Inflammatory macrophage (primary cell): ENCODE results near the gene LYZL1.
"Not testable (repeated sequence)": the region's sequence is repeated elsewhere in the genome, so short reads cannot be mapped to it uniquely, and the experiment has no call there.

Experiments used
- DNase-seq, 2 donors: peaks; one replicate each; pipeline ENCODE4 v3.0.0-alpha.2; 2020 to 2022

LYZL1 gene

DNA sequence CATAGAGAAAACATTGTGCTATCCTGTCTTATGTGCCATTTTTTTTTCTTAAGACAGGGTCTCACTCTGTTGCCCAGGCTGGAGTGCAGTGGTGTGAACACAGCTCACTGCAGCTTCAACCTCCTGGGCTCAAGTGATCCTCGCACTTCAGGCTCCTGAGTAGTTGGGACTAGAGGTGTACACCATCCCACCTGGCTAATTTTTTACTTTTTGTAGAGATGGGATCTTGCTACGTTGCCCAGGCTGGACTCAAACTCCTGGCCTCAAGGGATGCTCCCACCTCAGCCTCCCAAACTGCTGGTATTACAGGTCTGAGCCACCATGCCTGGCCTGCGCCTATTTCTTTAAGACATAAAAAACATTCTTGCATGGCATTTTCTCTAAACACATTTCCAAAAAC lies 20.6 kb downstream of the LYZL1 start:
- DNase-seq, result no peak

- DNase-seq, result not testable (repeated sequence)
Measured at GRCh38 chr10:29310463-29310862, 21.6 kb downstream of the LYZL1 start.

DNA sequence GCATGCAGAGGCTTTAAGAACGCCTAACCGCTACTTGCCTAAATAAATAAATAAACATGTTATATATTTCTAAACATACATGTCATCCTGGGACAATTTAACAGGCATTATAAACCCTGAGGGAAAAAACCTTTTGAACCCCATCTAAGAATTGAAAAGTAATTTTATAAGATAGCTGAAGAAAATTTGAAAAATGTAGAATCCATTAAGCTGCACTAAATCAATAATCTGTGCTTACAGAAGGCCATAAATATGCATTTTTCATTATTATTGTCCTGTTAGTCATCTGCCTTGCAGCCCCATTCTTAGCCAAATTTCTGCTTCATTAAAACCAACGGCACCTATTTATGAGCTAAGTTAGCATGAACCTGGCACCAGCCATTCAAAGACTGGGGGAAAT lies 24.2 kb downstream of the LYZL1 start:
- DNase-seq, result no peak

DNA sequence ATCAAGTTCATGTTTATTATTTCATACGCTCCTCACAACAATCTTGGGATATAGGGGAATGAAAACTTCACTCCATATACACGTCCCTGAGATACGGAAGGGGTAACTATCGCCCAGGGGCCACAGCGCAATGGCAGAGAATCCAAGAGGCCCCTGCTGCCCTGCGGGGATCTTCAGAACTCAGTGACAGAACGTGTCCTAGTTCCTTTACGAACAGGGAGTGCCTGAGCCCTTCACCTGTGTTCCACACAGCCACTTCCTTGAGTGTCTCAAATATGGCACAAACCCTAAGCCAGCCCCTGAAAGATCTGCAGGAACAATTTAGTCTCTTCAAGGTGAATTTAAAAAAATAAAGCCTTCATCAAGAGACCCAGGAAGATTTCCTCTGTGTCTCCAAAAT lies 25.9 kb downstream of the LYZL1 start:
- DNase-seq, result no peak

- DNase-seq, result no peak
Measured at GRCh38 chr10:29315814-29316213, 26.9 kb downstream of the LYZL1 start.

DNA sequence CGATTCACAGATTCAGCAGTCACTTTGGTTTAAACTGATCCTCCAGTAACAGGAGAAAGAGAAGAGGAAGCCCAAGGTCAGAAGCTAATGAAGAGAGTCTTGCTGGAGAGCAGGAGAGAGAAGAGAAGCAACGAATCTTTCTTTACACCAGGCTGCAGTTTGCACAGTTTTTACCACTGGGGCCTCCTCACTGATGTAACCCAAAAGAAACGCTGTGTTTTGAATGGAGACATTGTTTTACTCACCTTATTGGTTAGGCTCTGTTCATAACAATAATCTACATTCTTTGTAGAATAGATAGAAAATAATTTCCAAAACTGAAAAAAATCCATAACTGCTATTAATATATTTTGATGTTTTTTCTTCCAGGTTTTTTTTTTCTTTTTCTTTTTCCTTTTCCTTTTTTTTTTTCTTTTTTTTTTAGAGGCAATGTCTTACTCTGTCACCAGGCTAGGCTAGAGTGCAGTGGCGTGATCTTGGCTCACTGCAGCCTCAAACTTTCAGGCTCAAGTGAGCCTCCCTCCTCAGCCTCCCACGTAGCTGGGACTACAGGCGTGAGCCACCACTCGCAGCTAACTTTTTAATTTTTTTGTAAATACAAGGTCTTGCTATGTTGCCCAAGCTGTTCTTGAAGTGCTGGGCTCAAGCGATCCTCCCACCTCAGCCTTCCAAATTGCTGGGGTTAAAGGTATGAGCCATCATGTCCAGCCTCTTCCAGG lies 27.6 kb downstream of the LYZL1 start:
- no peak for DNase-seq

GRCh38 chr10:29317027-29317420 lies 28.2 kb downstream of the LYZL1 start:
- no peak for DNase-seq

GRCh38 chr10:29317423-29318021 lies 28.7 kb downstream of the LYZL1 start:
- no peak for DNase-seq

DNA sequence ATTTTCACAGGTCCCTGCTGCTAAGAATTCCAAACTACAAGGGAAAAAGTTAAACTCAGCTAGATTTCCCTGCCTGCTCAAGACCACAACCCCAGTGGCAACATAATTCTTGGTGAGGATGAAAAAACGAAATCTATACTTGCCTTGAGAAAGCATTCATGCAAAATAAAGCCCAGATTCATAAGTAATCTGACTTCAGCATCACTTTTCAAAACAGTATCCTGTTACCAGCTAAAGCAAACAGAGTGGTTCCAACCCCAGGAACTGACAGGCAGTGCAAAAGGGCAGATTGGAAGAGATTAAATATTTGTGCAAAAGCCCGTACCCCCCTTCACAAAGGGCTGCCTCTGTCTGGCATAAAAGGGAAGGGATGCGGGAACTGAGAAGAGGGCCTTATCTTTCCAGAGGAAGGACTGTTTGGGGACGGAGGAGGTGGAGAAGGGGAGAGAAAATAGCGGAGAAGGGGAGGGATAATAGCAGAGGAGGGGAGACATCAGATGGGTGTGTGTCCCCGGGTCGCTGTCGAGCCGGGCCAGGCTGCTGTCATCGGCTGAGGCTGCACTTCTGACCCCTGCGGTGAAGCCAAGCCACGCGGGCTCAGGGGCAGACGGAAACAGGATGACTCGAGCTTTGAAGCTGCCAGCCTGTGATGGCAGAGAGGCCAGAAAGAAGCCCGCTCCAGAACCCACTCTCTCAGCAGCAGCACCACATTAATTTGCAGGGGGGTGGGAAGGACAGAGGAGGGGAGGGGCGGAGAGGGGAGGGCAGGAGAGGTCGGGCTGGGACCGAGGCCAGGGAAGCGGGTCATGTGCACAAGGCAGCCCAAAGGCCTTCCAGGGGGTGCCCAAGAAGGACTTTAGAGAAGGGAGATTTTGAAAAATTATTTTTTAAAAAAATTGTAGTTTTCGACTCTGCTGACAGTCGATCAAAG lies 29.5 kb downstream of the LYZL1 start:
- peak in 1 of 2 donors; percentile 11 for DNase-seq

- no peak for DNase-seq
Measured at GRCh38 chr10:29319205-29319781, 30.4 kb downstream of the LYZL1 start.

DNA sequence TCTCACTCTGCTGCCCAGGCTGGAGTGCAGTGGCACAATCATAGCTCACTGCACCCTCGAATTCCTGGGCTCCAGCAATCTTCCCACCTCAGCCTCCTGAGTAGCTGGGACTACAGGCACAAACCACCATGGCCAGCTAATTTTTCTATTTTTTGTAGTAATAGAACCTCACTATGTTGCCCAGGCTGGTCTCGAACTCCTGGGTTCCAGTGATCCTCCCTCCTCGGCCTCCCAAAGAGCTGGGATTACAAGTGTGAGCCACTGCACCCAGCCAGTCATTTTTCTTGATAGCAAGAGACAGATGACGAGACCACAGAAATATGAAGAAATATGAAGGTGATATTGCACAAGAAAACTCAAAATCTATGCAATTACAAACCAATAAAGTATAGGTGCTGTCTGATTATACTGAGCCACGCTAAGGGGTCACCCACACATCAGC lies 31.8 kb downstream of the LYZL1 start:
- DNase-seq, result not testable (repeated sequence)

GRCh38 chr10:29321656-29322055 lies 32.8 kb downstream of the LYZL1 start:
- no peak for DNase-seq

DNA sequence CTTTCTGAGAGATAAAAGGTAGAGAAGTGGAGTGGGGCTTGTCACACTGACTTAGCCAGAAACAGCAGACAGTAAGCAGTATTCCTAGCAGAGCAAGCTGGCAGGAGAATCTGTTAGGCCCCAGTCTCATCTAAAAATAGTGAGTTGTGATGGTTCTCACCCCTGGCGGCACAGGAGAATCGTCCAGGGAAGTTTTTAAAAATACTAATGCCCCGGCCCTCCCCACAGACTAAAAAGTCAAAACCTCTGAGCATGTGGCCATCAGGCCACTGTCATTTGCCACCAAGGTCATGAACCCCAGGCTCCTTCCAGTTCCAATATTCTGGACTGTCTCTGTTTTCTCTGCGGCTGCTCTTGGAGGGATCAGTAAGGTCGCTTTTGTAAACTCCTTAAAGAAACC lies 34.0 kb downstream of the LYZL1 start:
- no peak for DNase-seq

DNA sequence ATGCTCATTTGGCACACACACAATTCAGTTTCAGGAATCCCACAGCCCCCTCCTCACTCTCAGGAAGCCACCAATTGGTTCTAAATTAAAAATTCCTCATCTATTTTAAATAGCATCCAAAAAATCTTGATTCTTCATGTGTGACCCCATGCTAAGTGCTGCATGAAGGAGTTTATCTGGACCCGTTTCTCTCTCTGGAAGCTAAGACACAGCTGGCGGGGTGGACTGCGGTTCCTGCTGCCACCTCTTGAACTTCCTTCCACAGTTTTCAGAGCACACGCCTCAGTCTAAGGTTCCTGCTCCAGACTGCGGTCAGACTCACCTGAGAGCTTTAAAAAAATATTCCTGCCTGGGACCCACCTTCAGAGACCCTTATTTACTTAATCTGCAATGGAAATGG lies 34.5 kb downstream of the LYZL1 start:
- no peak for DNase-seq

- no peak for DNase-seq
Measured at GRCh38 chr10:29324220-29324841, 35.5 kb downstream of the LYZL1 start.

DNA sequence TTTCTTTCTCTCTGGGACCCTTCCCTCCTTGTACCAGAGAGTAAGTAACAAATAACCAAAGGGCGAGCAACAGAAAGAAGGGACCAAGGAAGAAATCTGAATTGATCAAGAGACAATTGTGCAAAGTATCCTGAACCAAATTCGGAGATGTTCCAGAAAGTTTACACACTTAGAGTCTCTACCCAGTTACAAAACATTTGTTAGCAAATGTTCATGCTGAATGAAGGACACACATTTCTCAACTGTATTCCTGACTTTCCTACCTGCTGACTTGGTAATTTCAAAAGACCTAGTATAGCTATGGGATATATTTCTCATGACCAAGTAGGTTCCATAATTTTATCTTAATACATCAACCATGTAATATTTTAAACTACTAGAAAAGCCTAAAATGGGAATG lies 37.4 kb downstream of the LYZL1 start:
- DNase-seq, result no peak

DNA sequence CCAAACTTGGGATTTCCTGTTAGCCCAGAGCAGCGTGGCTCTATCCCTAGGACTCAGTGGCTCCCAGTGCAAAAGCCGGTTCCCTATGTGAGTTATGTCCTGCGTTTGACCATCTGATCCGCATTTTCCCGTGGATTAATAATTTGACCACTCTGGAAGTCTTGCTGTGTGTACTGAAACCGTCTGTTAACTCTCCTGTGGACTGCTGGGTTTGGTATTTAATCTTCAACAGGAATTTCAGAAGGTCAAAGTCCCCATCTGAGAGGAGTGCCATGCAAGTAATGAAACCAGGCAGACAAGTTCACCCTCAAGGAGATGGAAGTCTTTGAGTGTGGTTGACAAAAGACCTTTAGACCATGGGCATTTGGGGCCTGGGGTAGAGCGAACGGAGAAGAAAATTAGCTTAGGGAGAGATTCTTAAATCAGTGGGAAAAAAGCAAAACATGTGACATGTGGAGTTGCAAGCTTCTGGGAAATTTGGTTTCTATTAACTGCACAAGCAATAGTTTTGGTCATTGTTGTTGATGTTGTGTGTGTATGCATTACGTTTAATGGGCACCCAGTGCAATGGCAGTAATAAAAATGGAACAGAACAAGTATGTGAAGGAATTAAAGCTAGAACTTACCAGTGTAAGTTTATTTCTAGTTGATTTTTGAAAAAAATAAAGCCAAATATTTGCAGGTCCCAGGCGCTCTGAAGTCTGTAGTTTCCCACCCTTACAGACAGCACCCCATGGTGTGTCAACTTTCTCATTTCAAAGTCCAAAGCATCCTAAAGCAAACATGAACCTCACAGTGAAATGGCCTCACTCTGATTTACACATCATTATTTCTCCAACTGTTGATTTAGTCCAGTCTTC lies 38.2 kb downstream of the LYZL1 start:
- no peak for DNase-seq

DNA sequence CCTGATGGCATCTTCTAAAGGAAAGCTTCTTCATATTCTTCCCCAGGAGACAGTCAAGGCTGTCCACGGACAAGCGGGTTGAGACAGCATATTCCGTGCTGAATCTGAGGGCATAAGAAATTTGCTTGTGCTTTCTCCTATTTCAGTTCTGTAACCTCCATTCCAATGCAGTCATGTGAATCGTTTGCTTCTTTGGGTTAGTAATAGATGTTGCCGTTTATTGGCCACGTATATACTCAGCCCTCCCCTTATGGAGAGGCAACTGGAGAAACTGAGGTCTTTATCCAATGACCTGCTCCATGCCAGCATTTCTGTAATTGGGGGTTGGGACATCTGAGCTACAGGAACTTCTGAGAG lies 38.9 kb downstream of the LYZL1 start:
- no peak for DNase-seq

- DNase-seq, result no peak
Measured at GRCh38 chr10:29328983-29329382, 40.1 kb downstream of the LYZL1 start.

GRCh38 chr10:29329420-29329819 lies 40.5 kb downstream of the LYZL1 start:
- no peak for DNase-seq

GRCh38 chr10:29332061-29332760 lies 43.3 kb downstream of the LYZL1 start:
- no peak for DNase-seq
